T-cell (primary cell): ENCODE results near the gene ZCWPW1. TPM values are rescaled to one million over a fixed set of nuclear protein-coding genes. Genes with fewer than 3 reads are reported as not detected.

ENCODE experiments used
- ATAC-seq, 4 experiments: fragments of 200-7000 bp in 3 of 4; fragments of 150-1000 bp in 1 of 4; cut with Tn5 transposase; replicated peaks in 1 of 4; 1 replicate in 3 of 4; 2 replicates in 1 of 4; pipeline ENCODE4 v1.10.0; 2021; ENCODE audit warnings: moderate library complexity in 3 of 4, mild to moderate bottlenecking in 2 of 4, moderate number of reproducible peaks in 1 of 4
- CTCF ChIA-PET, 2 donors: fragments of 300-600 bp; sonication (Branson Sonifier 250); formaldehyde crosslinking; loops; one replicate each; lab custom pipeline; 2022; ENCODE audit warnings: antibody characterized with exemption in 2 of 2; lab: Charles Lee
- POLR2A ChIA-PET, 2 donors: fragments of 300-600 bp; sonication (Branson Sonifier 250); formaldehyde crosslinking; loops; one replicate each; lab custom pipeline; 2022; ENCODE audit warnings: antibody characterized with exemption in 2 of 2; lab: Charles Lee
- DNase-seq, 35 experiments: peaks; one replicate each; pipeline versions ENCODE4 v3.0.0 to v3.0.0-alpha.2; 2013 to 2023
- H3K27ac ChIP-seq: one replicate; pipeline ENCODE4 v1.5.1; 2013; ENCODE audit warnings: low read length
- H3K27me3 ChIP-seq, 2 experiments: replicated peaks in 1 of 2; 1 replicate in 1 of 2; 2 replicates in 1 of 2; pipeline versions ENCODE4 v1.6.1 to v1.7.0; 2013; ENCODE audit warnings: low read length in 1 of 2, mixed read lengths in 1 of 2; ENCODE audit not compliant: control insufficient read depth in 2 of 2, insufficient read depth in 2 of 2; ENCODE audit errors: extremely low read depth in 1 of 2
- H3K36me3 ChIP-seq, 2 donors: 1 replicate in 1 of 2; 2 replicates in 1 of 2; pipeline versions ENCODE4 v1.6.1 to v1.7.0; 2013; ENCODE audit warnings: low read length in 1 of 2; ENCODE audit not compliant: control insufficient read depth in 2 of 2, insufficient read depth in 1 of 2; ENCODE audit errors: extremely low read depth in 1 of 2
- H3K4me1 ChIP-seq, 2 experiments: 1 replicate in 1 of 2; 2 replicates in 1 of 2; pipeline versions ENCODE4 v1.6.1 to v1.7.0; 2013; ENCODE audit warnings: low read length in 2 of 2, mixed read lengths in 1 of 2; ENCODE audit not compliant: insufficient read depth in 2 of 2, control insufficient read depth in 1 of 2; ENCODE audit errors: extremely low read depth in 1 of 2
- H3K4me3 ChIP-seq, 2 donors: 1 replicate in 1 of 2; 2 replicates in 1 of 2; pipeline versions ENCODE4 v1.5.1 to v1.7.0; 2013; ENCODE audit warnings: mild to moderate bottlenecking in 2 of 2, low read length in 1 of 2, moderate library complexity in 1 of 2; ENCODE audit not compliant: control insufficient read depth in 1 of 2; ENCODE audit errors: extremely low read depth in 1 of 2
- H3K9me3 ChIP-seq: 2 replicates; pipeline ENCODE4 v1.7.0; 2013
- H3K27ac Mint-ChIP-seq, 2 donors: one replicate each; pipeline ENCODE4 v1.8.0; 2020 to 2021; ENCODE audit warnings: mild to moderate bottlenecking in 2 of 2, mixed read lengths in 2 of 2
- H3K27me3 Mint-ChIP-seq, 2 donors: one replicate each; pipeline ENCODE4 v1.8.0; 2021 to 2022; ENCODE audit warnings: mixed read lengths in 2 of 2
- H3K36me3 Mint-ChIP-seq: one replicate; pipeline ENCODE4 v1.8.0; 2021; ENCODE audit warnings: mixed read lengths
- H3K4me1 Mint-ChIP-seq, 3 donors: one replicate each; pipeline ENCODE4 v1.8.0; 2020 to 2022; ENCODE audit warnings: mixed read lengths in 3 of 3, mild to moderate bottlenecking in 1 of 3
- H3K4me3 Mint-ChIP-seq, 3 donors: one replicate each; pipeline ENCODE4 v1.8.0; 2020 to 2022; ENCODE audit warnings: mild to moderate bottlenecking in 3 of 3, mixed read lengths in 3 of 3, moderate library complexity in 3 of 3
- H3K9me3 Mint-ChIP-seq, 3 donors: one replicate each; pipeline ENCODE4 v1.8.0; 2020 to 2022; ENCODE audit warnings: mixed read lengths in 3 of 3
- WGBS: methylation state at CpG from one replicate; pipeline ENCODE4 v1.1.5; 2013; ENCODE audit warnings: missing lambda C conversion rate; ENCODE audit not compliant: insufficient coverage; 5-methylcytosine and 5-hydroxymethylcytosine counted together
- total RNA-seq, 35 experiments: library from RNA in 6 of 35; stranded (reverse) in 6 of 35; fragments of 120-200 nt in 1 of 35; gene quantifications; one replicate each; pipeline versions ENCODE4 v1.2.1 to v1.2.4 and lab custom pipeline; 2013 to 2026

The ZCWPW1 gene
- total RNA-seq, 5 donors from 2014 or later (not counting 1 experiment from before 2014, with no cell fraction given), result 6.9 to 13.9 (median 12.0) TPM

- ChIA-PET POLR2A (interaction anchor here in 1 of 2 donors (0.7 kb wide), 2 partner anchors 69 to 225 kb away, joined by 3 to 11 read pairs; no protein-coding TSS in a partner anchor), CTCF (interaction anchor here in 1 of 2 donors (0.6 kb wide), 1 partner anchor 9 kb away, joined by 4 read pairs; no protein-coding TSS in a partner anchor)
- Histone ChIP-seq H3K27me3 (peaks cover 0 to 12% of the 10 kb centered on the region in 2 experiments), H3K9me3 (no peaks in the 10 kb centered on the region), H3K4me1 (peaks cover 0 to 19% of the 10 kb centered on the region in 2 experiments), H3K36me3 (no peaks in the 10 kb centered on the region), H3K4me3 (no peak overlapping the region), H3K27ac (no peak overlapping the region)
- H3K4me1 Mint-ChIP-seq, result peaks cover 12 to 25% (median 18%) of the 10 kb centered on the region in 3 donors
- H3K4me3 Mint-ChIP-seq, result no peak overlapping the region
- 64% methylated on average over 1 of the region's 4 CpGs for WGBS
- H3K27ac Mint-ChIP-seq, result no peak overlapping the region
- no peaks in the 10 kb centered on the region for H3K36me3 Mint-ChIP-seq
- ATAC-seq (no peak), DNase-seq (no peak)
- H3K9me3 Mint-ChIP-seq, result no peaks in the 10 kb centered on the region
- H3K27me3 Mint-ChIP-seq, result peaks cover 8 to 10% of the 10 kb centered on the region in 2 donors
These were observed 35.1 kb downstream of the ZCWPW1 start for GRCh38 chr7:100393233-100393905.

- Mint-ChIP-seq H3K27me3 (peaks cover 8 to 10% of the 10 kb centered on the region in 2 donors), H3K4me3 (no peak overlapping the region), H3K9me3 (no peaks in the 10 kb centered on the region), H3K4me1 (peaks cover 0 to under 1% (median 0%) of the 10 kb centered on the region in 3 donors), H3K36me3 (no peaks in the 10 kb centered on the region), H3K27ac (no peak overlapping the region)
- H3K36me3 ChIP-seq, result no peaks in the 10 kb centered on the region
- no peak overlapping the region for H3K4me3 ChIP-seq
- 95% methylated on average over 2 of the region's 3 CpGs for WGBS
- H3K9me3 ChIP-seq, result no peaks in the 10 kb centered on the region
- no peak for ATAC-seq
- peaks cover 0 to 12% of the 10 kb centered on the region in 2 experiments for H3K27me3 ChIP-seq
- no peaks in the 10 kb centered on the region for H3K4me1 ChIP-seq
- ChIA-PET POLR2A (no interaction called here), CTCF (no interaction called here)
- DNase-seq, result no peak
- no peak overlapping the region for H3K27ac ChIP-seq
These were observed 38.1 kb downstream of the ZCWPW1 start for GRCh38 chr7:100390286-100391009.

- Histone ChIP-seq H3K36me3 (no peaks in the 10 kb centered on the region), H3K4me3 (no peak overlapping the region), H3K9me3 (no peaks in the 10 kb centered on the region), H3K4me1 (no peaks in the 10 kb centered on the region), H3K27me3 (peaks cover 0 to 12% of the 10 kb centered on the region in 2 experiments), H3K27ac (no peak overlapping the region)
- CTCF ChIA-PET, result no interaction called here
- Mint-ChIP-seq H3K4me1 (no peaks in the 10 kb centered on the region), H3K27ac (no peak overlapping the region), H3K9me3 (no peaks in the 10 kb centered on the region), H3K27me3 (peaks cover 8 to 10% of the 10 kb centered on the region in 2 donors), H3K4me3 (no peak overlapping the region), H3K36me3 (no peaks in the 10 kb centered on the region)
- DNase-seq (no peak), ATAC-seq (no peak)
- WGBS, result 83% methylated on average over 2 of the region's 9 CpGs
- POLR2A ChIA-PET, result no interaction called here
These were observed 38.9 kb downstream of the ZCWPW1 start for GRCh38 chr7:100389437-100390088.

GRCh38 chr7:100387695-100388094, 40.8 kb downstream of the ZCWPW1 start:
- H3K4me3 Mint-ChIP-seq, result no peak overlapping the region
- H3K36me3 Mint-ChIP-seq, result no peaks in the 10 kb centered on the region
- peaks cover 0 to 3% (median 2%) of the 10 kb centered on the region in 3 donors for H3K4me1 Mint-ChIP-seq
- ChIA-PET POLR2A (interaction anchor here in 1 of 2 donors (0.9 kb wide), 1 partner anchor 8 kb away, joined by 4 read pairs; no protein-coding TSS in a partner anchor), CTCF (interaction anchor here in 1 of 2 donors (0.6 kb wide), 1 partner anchor 298 kb away, joined by 3 read pairs; no protein-coding TSS in a partner anchor)
- peaks cover 10 to 14% of the 10 kb centered on the region in 2 donors for H3K27me3 Mint-ChIP-seq
- DNase-seq, result no peak
- H3K4me3 ChIP-seq, result no peak overlapping the region
- ATAC-seq, result no peak
- H3K27ac Mint-ChIP-seq, result no peak overlapping the region
- peaks cover 0 to 14% of the 10 kb centered on the region in 2 experiments for H3K27me3 ChIP-seq
- H3K9me3 Mint-ChIP-seq, result no peaks in the 10 kb centered on the region
- no peaks in the 10 kb centered on the region for H3K4me1 ChIP-seq
- H3K36me3 ChIP-seq, result no peaks in the 10 kb centered on the region
- H3K27ac ChIP-seq, result no peak overlapping the region
- H3K9me3 ChIP-seq, result no peaks in the 10 kb centered on the region
- WGBS, result no CpG with 5 or more reads among the region's 2 CpGs

GRCh38 chr7:100386940-100387339, 41.6 kb downstream of the ZCWPW1 start:
- DNase-seq (peak in 1 of 35 experiments; percentile 3), ATAC-seq (no peak)
- Mint-ChIP-seq H3K27ac (no peak overlapping the region), H3K27me3 (peaks cover 10 to 14% of the 10 kb centered on the region in 2 donors), H3K4me3 (no peak overlapping the region), H3K36me3 (no peaks in the 10 kb centered on the region), H3K9me3 (no peaks in the 10 kb centered on the region), H3K4me1 (peaks cover 0 to 5% (median 4%) of the 10 kb centered on the region in 3 donors)
- CTCF ChIA-PET, result no interaction called here
- H3K9me3 ChIP-seq, result no peaks in the 10 kb centered on the region
- H3K4me3 ChIP-seq, result no peak overlapping the region
- H3K27ac ChIP-seq, result no peak overlapping the region
- H3K36me3 ChIP-seq, result no peaks in the 10 kb centered on the region
- peaks cover 0 to 14% of the 10 kb centered on the region in 2 experiments for H3K27me3 ChIP-seq
- no peaks in the 10 kb centered on the region for H3K4me1 ChIP-seq
- POLR2A ChIA-PET, result no interaction called here
- WGBS, result 60% methylated on average over 1 of the region's 5 CpGs
